SK-N-SH treated with all-trans-retinoic acid at 6 μM for 48 hours (cell line): ENCODE results near the gene FANCC.

ENCODE experiments used
- OSR1 ChIP-seq: fragments of 250-450 bp; sonication (Bioruptor Pico); IDR thresholded peaks from 2 replicates; pipeline ENCODE4 v1.8.0; 2022; ENCODE audit warnings: moderate library complexity, mild to moderate bottlenecking, inconsistent platforms
- POU6F1 ChIP-seq: fragments of 250-450 bp; sonication (Bioruptor Pico); IDR thresholded peaks from 2 replicates; pipeline ENCODE4 v1.8.0; 2021; ENCODE audit warnings: low read depth, mild to moderate bottlenecking, moderate library complexity, borderline replicate concordance
- RARB ChIP-seq: fragments of 250-450 bp; sonication (Bioruptor Pico); IDR thresholded peaks from 2 replicates; pipeline ENCODE4 v1.8.0; 2021; ENCODE audit warnings: mild to moderate bottlenecking, moderate library complexity
- TCF4 ChIP-seq: fragments of 250-450 bp; sonication (Bioruptor Pico); IDR thresholded peaks from 2 replicates; pipeline ENCODE4 v1.8.0; 2021; ENCODE audit warnings: mild to moderate bottlenecking, moderate library complexity, borderline replicate concordance
- ZFP30 ChIP-seq: fragments of 450-650 bp; formaldehyde crosslinking; IDR thresholded peaks from 2 replicates; pipeline ENCODE4 v1.5.0; 2022; ENCODE audit warnings: mild to moderate bottlenecking, moderate library complexity

GRCh38 chr9:95175523-95175922, 142.0 kb downstream of the FANCC start:
- TF ChIP-seq POU6F1 (CRISPR knock-in tag) (no peak), ZFP30 (CRISPR knock-in tag) (no peak), RARB (CRISPR knock-in tag) (no peak), OSR1 (CRISPR knock-in tag) (no peak), TCF4 (no peak)
